Parathyroid adenoma (tissue), 2 donors: Measurements from ENCODE around the gene MTHFSD.

Source experiments
- H2AFZ ChIP-seq: fragments of 300-600 bp; sonication (generic); one replicate; pipeline ENCODE4 v1.7.0; 2017; ENCODE audit warnings: antibody characterized with exemption, mild to moderate bottlenecking
- H3K27ac ChIP-seq: fragments of 300-600 bp; sonication (generic); one replicate; pipeline ENCODE4 v1.7.0; 2017
- H3K27me3 ChIP-seq: fragments of 300-600 bp; sonication (generic); one replicate; pipeline ENCODE4 v1.7.0; 2017; ENCODE audit warnings: low read length; ENCODE audit not compliant: control insufficient read depth, insufficient read depth
- H3K36me3 ChIP-seq: fragments of 300-600 bp; sonication (generic); one replicate; pipeline ENCODE4 v1.7.0; 2017; ENCODE audit warnings: low read length; ENCODE audit not compliant: control insufficient read depth, insufficient read depth
- H3K4me1 ChIP-seq: fragments of 300-600 bp; sonication (generic); one replicate; pipeline ENCODE4 v1.7.0; 2017; ENCODE audit warnings: control low read depth
- H3K4me2 ChIP-seq: fragments of 300-600 bp; sonication (generic); one replicate; pipeline ENCODE4 v1.7.0; 2017; ENCODE audit warnings: low read length
- H3K4me3 ChIP-seq: fragments of 300-600 bp; sonication (generic); one replicate; pipeline ENCODE4 v1.7.0; 2017; ENCODE audit warnings: low read depth, low read length
- H3K79me2 ChIP-seq: fragments of 300-600 bp; sonication (generic); one replicate; pipeline ENCODE4 v1.7.0; 2017; ENCODE audit warnings: control low read depth
- H3K9ac ChIP-seq: fragments of 300-600 bp; sonication (generic); one replicate; pipeline ENCODE4 v1.7.0; 2017; ENCODE audit warnings: mild to moderate bottlenecking
- H3K9me3 ChIP-seq: fragments of 300-600 bp; sonication (generic); one replicate; pipeline ENCODE4 v1.7.0; 2017; ENCODE audit warnings: low read length; ENCODE audit not compliant: control insufficient read depth
- TF ChIP-seq, protein P1 (sequence below): fragments of 300-600 bp; sonication (generic); IDR thresholded peaks from one replicate; pipeline ENCODE4 v1.7.0; 2017; ENCODE audit warnings: antibody characterized with exemption, mild to moderate bottlenecking
- donor health status: primary hyperparathyroidism.

Gene MTHFSD

DNA sequence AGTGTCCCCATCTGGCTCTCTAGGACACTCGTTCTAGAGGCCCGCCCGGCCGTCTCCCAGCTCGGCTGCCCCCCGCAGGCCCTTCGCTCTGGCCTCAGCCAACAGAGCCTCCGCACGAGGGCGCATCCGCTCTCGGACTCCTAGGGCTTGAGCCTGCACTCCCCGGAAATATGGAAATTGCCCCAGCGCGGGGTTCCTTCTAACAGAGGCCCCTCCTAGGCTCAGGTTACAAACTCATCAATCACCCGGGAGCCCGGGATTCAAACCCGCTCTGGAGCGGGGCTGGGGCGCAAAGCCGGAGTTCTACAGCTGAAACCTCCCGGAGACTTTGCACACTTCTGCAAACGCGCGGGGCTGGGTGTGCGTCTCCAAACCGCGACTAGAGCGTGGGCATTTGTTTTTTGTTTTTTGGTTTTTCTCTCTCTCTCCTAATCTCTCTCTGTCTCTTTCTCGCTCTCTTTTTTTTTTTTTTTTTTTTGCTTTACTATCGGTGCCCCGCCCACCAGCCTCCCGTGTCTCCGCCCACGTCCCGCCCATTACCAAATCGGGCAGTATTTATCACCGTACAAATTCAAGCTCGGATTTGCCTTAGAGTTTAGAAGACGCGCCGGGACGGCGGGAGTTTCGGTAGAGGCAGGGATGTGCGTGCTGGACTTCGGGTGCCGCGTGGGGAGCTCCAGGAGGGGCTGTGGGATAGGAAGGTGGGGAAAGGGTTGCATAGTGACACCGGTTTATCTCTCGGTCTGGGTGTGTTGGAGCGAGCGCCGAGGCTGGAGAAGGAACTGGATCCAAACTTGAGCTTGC is 20.9 kb upstream of the MTHFSD start:
- Histone ChIP-seq H3K4me1 (no peaks in the 10 kb centered on the region), H3K9ac (no peak overlapping the region), H3K79me2 (no peaks in the 10 kb centered on the region), H3K4me2 (peak overlapping the region; percentile 48), H3K27me3 (peaks cover 9% of the 10 kb centered on the region), H3K9me3 (no peaks in the 10 kb centered on the region), H3K27ac (no peak overlapping the region), H3K4me3 (no peak overlapping the region), H3K36me3 (no peaks in the 10 kb centered on the region), H2AFZ (no peak overlapping the region)
- TF ChIP-seq, protein P1, sequence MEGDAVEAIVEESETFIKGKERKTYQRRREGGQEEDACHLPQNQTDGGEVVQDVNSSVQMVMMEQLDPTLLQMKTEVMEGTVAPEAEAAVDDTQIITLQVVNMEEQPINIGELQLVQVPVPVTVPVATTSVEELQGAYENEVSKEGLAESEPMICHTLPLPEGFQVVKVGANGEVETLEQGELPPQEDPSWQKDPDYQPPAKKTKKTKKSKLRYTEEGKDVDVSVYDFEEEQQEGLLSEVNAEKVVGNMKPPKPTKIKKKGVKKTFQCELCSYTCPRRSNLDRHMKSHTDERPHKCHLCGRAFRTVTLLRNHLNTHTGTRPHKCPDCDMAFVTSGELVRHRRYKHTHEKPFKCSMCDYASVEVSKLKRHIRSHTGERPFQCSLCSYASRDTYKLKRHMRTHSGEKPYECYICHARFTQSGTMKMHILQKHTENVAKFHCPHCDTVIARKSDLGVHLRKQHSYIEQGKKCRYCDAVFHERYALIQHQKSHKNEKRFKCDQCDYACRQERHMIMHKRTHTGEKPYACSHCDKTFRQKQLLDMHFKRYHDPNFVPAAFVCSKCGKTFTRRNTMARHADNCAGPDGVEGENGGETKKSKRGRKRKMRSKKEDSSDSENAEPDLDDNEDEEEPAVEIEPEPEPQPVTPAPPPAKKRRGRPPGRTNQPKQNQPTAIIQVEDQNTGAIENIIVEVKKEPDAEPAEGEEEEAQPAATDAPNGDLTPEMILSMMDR = no peak

- no peaks in the 10 kb centered on the region for H3K9me3 ChIP-seq
- no peak overlapping the region for H3K4me3 ChIP-seq
- peaks cover 9% of the 10 kb centered on the region for H3K27me3 ChIP-seq
- H3K36me3 ChIP-seq = no peaks in the 10 kb centered on the region
- H3K9ac ChIP-seq = no peak overlapping the region
- H3K79me2 ChIP-seq = no peaks in the 10 kb centered on the region
- H3K27ac ChIP-seq = no peak overlapping the region
- no peaks in the 10 kb centered on the region for H3K4me1 ChIP-seq
- TF ChIP-seq, protein P1 = no peak
- H3K4me2 ChIP-seq = no peak overlapping the region
- H2AFZ ChIP-seq = no peak overlapping the region
Measured at GRCh38 chr16:86575095-86575685, 20.2 kb upstream of the MTHFSD start.

GRCh38 chr16:86574646-86575045 is 19.6 kb upstream of the MTHFSD start:
- Histone ChIP-seq H3K4me2 (no peak overlapping the region), H3K9ac (no peak overlapping the region), H3K27me3 (peaks cover 9% of the 10 kb centered on the region), H3K4me3 (no peak overlapping the region), H3K36me3 (no peaks in the 10 kb centered on the region), H3K9me3 (no peaks in the 10 kb centered on the region), H3K27ac (no peak overlapping the region), H3K79me2 (no peaks in the 10 kb centered on the region), H3K4me1 (no peaks in the 10 kb centered on the region), H2AFZ (no peak overlapping the region)
- TF ChIP-seq, protein P1 = no peak

- Histone ChIP-seq H3K27ac (no peak overlapping the region), H3K4me3 (no peak overlapping the region), H3K27me3 (peaks cover 9% of the 10 kb centered on the region), H2AFZ (no peak overlapping the region), H3K4me2 (no peak overlapping the region), H3K4me1 (no peaks in the 10 kb centered on the region), H3K9ac (no peak overlapping the region), H3K9me3 (no peaks in the 10 kb centered on the region), H3K36me3 (no peaks in the 10 kb centered on the region), H3K79me2 (no peaks in the 10 kb centered on the region)
- TF ChIP-seq, protein P1 = no peak
Measured at GRCh38 chr16:86573646-86574508, 18.8 kb upstream of the MTHFSD start.
